RWPE2 (cell line): ENCODE data around the gene ERF.

Source experiments
- ATAC-seq: fragments of 200-7000 bp; cut with Tn5 transposase; 3 replicates; pipeline ENCODE4 v1.9.1; 2021; ENCODE audit warnings: low read depth
- DNase-seq: peaks from one replicate; pipeline ENCODE4 v3.0.0-alpha.2; 2020; ENCODE audit warnings: low spot score
- H3K27ac ChIP-seq: fragments of 450-650 bp; 2 replicates; pipeline ENCODE4 v1.5.1; 2017; ENCODE audit warnings: mild to moderate bottlenecking; ENCODE audit not compliant: poor library complexity, severe bottlenecking
- H3K27me3 ChIP-seq: fragments of 250-450 bp; sonication (Bioruptor Pico); 2 replicates; pipeline ENCODE4 v1.5.1; 2021; ENCODE audit warnings: mild to moderate bottlenecking, moderate library complexity; ENCODE audit not compliant: insufficient read depth, poor library complexity, severe bottlenecking
- H3K36me3 ChIP-seq: fragments of 250-450 bp; sonication (Bioruptor Pico); 2 replicates; pipeline ENCODE4 v1.5.1; 2020; ENCODE audit warnings: low read depth, mild to moderate bottlenecking, moderate library complexity
- H3K4me1 ChIP-seq: fragments of 250-450 bp; sonication (Bioruptor Pico); 2 replicates; pipeline ENCODE4 v1.5.1; 2021; ENCODE audit warnings: mild to moderate bottlenecking, moderate library complexity; ENCODE audit not compliant: insufficient read depth, poor library complexity, severe bottlenecking
- H3K4me3 ChIP-seq: fragments of 250-450 bp; sonication (Bioruptor Pico); 2 replicates; pipeline ENCODE4 v1.5.1; 2021; ENCODE audit warnings: mild to moderate bottlenecking, moderate library complexity; ENCODE audit not compliant: severe bottlenecking
- H3K9me3 ChIP-seq: fragments of 250-450 bp; sonication (Bioruptor Pico); 2 replicates; pipeline ENCODE4 v1.5.1; 2021; ENCODE audit warnings: mild to moderate bottlenecking, moderate library complexity; ENCODE audit not compliant: severe bottlenecking
- TF ChIP-seq, protein P1 (sequence below): fragments of 450-650 bp; IDR thresholded peaks from one replicate; pipeline ENCODE4 v1.5.1; 2017; ENCODE audit warnings: mild to moderate bottlenecking, moderate library complexity; ENCODE audit not compliant: poor library complexity, severe bottlenecking

The ERF gene

DNA sequence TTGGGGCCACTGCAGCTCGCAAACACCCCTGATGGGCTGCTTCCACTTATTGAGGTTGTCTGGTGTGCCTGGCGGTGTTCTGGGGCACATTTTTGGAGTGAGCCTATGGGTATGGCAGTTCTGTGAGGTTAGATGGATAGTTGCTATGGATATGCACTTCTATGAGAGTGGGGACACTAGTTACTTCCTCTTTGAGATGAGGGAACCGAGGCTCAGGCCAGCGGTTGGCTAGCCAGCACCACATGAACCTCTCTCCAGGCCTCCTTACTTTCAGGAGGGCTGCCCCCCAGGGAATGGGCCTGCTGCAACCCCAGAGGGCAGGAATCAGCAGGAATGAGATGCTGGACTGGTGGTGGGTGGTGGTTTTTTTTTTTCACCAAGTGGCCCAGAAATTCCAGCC is 33.5 kb upstream of the ERF start:
- Histone ChIP-seq H3K27ac (no peak overlapping the region), H3K4me3 (no peak overlapping the region), H3K27me3 (no peaks in the 10 kb centered on the region), H3K9me3 (no peaks in the 10 kb centered on the region), H3K36me3 (peaks cover 62% of the 10 kb centered on the region), H3K4me1 (no peaks in the 10 kb centered on the region)
- DNase-seq (no peak), ATAC-seq (no peak)
- TF ChIP-seq, protein P1, sequence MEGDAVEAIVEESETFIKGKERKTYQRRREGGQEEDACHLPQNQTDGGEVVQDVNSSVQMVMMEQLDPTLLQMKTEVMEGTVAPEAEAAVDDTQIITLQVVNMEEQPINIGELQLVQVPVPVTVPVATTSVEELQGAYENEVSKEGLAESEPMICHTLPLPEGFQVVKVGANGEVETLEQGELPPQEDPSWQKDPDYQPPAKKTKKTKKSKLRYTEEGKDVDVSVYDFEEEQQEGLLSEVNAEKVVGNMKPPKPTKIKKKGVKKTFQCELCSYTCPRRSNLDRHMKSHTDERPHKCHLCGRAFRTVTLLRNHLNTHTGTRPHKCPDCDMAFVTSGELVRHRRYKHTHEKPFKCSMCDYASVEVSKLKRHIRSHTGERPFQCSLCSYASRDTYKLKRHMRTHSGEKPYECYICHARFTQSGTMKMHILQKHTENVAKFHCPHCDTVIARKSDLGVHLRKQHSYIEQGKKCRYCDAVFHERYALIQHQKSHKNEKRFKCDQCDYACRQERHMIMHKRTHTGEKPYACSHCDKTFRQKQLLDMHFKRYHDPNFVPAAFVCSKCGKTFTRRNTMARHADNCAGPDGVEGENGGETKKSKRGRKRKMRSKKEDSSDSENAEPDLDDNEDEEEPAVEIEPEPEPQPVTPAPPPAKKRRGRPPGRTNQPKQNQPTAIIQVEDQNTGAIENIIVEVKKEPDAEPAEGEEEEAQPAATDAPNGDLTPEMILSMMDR, result no peak

DNA sequence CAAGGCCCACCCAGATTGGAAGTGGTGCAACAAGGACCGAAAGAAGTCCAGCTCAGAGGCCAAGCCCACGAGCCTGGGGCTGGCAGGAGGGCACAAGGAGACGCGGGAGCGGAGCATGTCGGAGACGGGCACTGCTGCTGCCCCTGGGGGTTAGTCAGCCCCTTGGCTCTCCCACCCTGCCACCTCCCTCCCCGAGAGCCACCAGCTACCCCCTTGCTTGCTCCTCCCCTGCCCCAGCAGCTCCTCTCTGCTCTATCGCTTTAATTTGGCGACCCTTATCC is 32.8 kb upstream of the ERF start:
- Histone ChIP-seq H3K9me3 (no peaks in the 10 kb centered on the region), H3K27ac (no peak overlapping the region), H3K4me3 (no peak overlapping the region), H3K27me3 (no peaks in the 10 kb centered on the region), H3K4me1 (peaks cover 5% of the 10 kb centered on the region), H3K36me3 (peaks cover 57% of the 10 kb centered on the region)
- TF ChIP-seq, protein P1, result no peak
- no peak for ATAC-seq
- DNase-seq, result no peak

DNA sequence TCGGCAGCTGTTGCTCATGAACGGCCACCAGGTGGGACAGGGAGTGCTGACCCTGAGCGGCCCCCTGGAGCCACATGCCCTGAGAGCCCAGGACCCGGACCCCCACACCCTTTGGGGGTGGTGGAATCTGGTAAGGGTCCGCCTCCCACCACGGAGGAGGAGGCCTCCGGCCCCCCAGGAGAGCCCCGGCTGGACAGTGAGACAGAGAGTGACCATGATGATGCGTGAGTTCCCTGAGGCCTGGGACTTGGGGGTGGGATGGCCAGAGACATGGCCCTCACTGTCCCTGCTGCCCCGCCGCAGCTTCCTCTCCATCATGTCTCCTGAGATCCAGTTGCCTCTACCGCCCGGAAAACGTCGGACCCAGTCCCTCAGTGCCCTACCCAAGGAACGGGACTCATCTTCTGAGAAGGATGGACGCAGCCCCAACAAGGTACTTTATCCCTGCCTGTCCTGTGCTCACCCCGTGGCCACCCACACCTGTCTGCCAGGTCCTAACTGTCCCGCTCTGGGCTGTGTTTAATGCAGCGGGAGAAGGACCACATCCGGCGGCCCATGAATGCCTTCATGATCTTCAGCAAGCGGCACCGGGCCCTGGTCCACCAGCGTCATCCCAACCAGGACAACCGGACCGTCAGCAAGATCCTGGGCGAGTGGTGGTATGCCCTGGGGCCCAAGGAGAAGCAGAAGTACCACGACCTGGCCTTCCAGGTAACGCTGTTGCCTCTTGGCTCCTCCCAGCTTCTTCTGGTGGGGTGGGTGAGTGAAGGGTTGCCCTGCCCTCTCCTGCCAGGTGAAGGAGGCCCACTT is 32.3 kb upstream of the ERF start:
- Histone ChIP-seq H3K4me1 (peaks cover 9% of the 10 kb centered on the region), H3K36me3 (peaks cover 54% of the 10 kb centered on the region), H3K27ac (no peak overlapping the region)

DNA sequence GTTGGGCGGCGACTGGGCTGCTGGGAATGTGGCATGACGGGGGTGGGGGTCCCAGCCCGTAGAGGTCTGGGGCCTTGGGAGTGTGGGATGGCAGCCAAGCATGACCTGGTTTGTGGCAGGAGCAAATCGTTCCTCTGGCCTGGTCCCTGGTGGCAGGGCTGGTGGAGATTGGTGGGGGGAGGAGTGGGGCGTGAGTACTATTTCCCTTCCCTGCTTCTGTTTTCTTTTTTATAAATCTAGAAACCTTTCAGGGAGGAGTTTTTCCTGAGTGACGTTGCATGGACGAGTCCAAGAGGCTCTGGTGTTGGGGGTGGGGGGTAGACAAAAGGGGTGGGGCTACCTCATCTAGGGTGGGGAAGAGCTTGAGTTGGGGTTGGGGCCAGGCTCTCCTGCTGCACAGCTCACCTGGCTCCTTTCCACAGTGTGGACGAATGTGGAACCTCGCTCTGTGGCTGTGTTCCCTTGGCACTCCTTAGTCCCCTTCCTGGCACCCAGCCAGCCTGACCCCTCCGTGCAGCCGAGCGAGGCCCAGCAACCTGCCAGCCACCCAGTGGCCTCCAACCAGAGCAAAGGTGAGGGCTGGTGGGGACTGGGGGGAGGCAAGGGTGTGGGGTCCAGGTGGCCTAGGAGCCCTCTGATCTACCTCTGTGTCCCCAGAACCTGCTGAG is 31.6 kb upstream of the ERF start:
- TF ChIP-seq, protein P1, result no peak
- Histone ChIP-seq H3K27ac (peak overlapping the region; percentile 97), H3K4me3 (no peak overlapping the region), H3K36me3 (peaks cover 46% of the 10 kb centered on the region), H3K9me3 (no peaks in the 10 kb centered on the region), H3K27me3 (no peaks in the 10 kb centered on the region), H3K4me1 (peaks cover 16% of the 10 kb centered on the region)
- ATAC-seq (no peak), DNase-seq (no peak)

More for the DNA sequence above, 32.3 kb upstream of the ERF start:
- ATAC-seq (no peak), DNase-seq (no peak)
- Histone ChIP-seq H3K9me3 (no peaks in the 10 kb centered on the region), H3K27me3 (no peaks in the 10 kb centered on the region), H3K4me3 (no peak overlapping the region)
- TF ChIP-seq, protein P1, result no peak

DNA sequence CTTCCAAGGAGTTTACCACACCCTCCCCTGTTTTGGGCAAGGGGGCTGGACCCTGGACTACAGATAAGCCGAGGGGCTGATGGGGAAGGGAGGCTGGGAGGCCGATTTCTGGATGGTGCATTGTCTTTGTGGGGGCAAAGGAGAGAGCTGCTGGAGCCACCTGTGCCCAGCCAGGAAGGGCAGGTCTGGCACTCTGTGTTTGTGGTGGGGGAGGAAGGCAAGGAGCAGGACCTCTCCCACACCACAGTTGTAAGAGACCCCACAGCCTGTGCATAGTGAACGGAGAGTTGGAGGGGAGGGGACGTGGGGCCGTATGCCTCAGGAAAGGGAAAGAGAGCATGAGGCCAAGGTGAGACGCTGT is 31.0 kb upstream of the ERF start:
- no peak for ATAC-seq
- peaks cover 17% of the 10 kb centered on the region for H3K4me1 ChIP-seq
- no peak overlapping the region for H3K4me3 ChIP-seq
- no peaks in the 10 kb centered on the region for H3K9me3 ChIP-seq
- TF ChIP-seq, protein P1, result no peak
- DNase-seq, result no peak
- H3K27me3 ChIP-seq, result no peaks in the 10 kb centered on the region
- H3K27ac ChIP-seq, result peak overlapping the region; percentile 97
- H3K36me3 ChIP-seq, result peaks cover 41% of the 10 kb centered on the region
